ENCODE measurements around the gene TLR2.

- no peak for TF ChIP-seq POLR2AphosphoS5 (IDR thresholded peaks at IDR 0.05; ENCODE audit: insufficient read depth in 1 of 2, low read depth in 1 of 2)
- TF ChIP-seq CTCF (IDR thresholded peaks at IDR 0.05): no peak
These were observed 51.9 kb downstream of the TLR2 start for GRCh38 chr4:153735906-153736461.

Data from vagina (tissue), 2 donors.